T-helper 1 cell (primary cell): ENCODE data around the gene FNDC7.
A peak's percentile ranks its signal among the peaks of the same experiment; 100 is the strongest.
"Not testable (repeated sequence)": the region's sequence is repeated elsewhere in the genome, so short reads cannot be mapped to it uniquely, and the experiment has no call there.

Experiments
- DNase-seq, 5 donors: peaks; one replicate each; pipeline ENCODE4 v3.0.0-alpha.2; 2012 to 2020

FNDC7 gene

DNA sequence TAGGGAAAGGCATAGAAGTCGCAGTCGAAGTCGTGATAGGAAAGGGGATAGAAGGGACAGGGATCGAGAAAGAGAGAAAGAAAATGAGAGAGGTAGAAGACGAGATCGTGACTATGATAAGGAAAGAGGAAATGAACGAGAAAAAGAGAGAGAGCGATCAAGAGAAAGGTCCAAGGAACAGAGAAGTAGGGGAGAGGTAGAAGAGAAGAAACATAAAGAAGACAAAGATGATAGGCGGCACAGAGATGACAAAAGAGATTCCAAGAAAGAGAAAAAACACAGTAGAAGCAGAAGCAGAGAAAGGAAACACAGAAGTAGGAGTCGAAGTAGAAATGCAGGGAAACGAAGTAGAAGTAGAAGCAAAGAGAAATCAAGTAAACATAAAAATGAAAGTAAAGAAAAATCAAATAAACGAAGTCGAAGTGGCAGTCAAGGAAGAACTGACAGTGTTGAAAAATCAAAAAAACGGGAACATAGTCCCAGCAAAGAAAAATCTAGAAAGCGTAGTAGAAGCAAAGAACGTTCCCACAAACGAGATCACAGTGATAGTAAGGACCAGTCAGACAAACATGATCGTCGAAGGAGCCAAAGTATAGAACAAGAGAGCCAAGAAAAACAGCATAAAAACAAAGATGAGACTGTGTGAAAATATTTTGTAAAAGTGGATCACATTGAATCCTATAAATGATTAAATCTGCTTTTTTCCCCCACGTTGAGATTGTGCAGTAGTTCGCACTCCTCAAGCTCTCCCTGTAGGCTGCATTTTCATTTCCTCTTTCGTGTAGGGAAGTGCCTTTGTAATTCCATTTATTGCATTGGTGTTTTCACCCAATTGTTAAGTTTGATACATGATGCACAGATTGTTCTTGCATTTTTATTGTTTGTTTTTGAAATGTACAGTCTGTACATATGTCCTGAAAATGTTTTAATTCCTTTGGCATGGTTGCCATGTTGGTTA, 13.1 kb upstream of the FNDC7 start:
- DNase-seq = no peak

DNA sequence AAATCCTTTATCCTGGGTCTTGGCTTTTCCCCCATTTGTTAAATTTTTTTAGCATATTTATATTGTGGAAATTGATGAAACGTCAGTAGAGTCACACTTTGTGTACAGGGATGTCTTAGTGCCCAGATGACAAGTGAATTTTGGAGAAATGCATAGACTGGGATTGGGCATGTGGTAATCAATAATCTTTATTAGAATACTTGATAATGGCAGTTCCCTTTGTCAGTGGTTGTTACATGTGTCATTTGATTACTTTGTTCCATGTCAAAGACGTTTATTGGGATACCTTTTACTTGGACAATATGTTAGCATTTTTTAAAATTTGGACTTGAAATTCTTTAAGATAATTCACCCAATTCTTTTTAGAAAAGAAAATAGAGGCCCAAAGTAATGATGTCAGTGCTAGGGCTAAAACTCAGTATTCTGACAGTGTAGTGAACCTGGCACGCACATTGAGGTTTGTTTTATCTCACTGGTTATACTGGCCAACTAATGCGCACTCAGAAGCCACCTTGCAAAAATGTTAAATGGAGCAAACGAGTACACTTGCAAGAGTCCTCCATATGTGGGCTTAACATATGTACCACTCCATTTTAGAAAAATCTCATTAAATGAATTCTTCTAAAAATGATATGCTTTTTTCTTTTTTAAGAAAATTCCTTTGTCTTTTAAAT, 11.4 kb upstream of the FNDC7 start:
- DNase-seq = no peak

DNA sequence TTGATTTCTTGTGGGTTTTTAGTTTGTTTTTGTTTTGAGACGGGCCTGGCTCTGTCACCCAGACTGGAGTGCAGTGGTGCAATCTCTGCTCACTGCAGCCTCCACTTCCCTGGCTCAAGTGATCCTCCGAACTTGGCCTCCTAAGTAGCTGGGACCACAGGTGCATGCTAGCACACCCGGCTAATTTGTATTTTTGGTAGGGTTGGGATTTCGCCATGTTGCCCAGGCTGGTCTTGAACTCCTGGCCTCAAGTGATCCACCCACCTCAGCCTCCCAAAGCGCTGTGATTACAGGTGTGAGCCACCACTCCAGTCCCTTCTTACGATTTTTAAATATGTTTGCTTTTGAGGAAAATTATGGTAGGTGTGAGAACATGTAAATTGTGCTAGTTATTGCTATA, 10.6 kb upstream of the FNDC7 start:
- DNase-seq = not testable (repeated sequence)

DNA sequence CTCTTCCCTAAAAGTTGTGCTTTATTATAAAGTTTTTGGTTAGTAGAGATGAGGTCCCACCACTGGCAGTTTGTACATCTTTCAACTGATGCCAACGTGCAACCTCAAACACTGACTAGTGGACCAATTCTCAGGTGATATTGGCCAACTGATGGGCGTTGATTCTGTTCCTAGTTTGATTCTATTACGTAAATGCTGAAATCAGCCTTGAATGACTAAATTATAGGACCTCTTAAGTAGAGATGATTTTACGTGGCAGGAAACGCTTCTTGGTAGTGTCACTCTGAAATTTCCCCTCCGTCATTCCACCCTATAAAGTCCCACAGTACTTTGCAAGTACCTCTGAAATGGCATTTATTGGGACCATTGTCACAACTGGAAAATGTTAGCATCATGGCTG, 8.8 kb upstream of the FNDC7 start:
- peak in 2 of 5 donors; percentile 18 to 82 for DNase-seq

DNA sequence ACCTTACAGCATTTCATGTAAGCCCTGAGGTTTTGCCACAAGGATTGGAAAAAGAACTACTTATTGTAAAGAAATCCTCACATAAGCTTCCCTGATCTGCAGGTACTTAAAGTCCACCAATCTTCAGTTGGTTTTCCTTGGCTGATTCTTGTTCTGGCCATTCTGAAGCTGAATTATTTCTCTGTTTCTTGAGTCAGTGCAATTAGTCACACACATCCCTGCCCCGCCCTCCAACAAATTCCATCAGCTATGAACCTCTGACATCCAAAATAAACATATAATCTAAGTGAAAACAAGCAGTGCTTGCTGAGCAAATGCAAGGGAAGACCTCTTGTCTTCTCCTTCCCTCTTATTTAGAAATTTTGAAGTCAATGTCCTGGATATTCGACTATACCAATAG, 8.2 kb upstream of the FNDC7 start:
- no peak for DNase-seq

DNA sequence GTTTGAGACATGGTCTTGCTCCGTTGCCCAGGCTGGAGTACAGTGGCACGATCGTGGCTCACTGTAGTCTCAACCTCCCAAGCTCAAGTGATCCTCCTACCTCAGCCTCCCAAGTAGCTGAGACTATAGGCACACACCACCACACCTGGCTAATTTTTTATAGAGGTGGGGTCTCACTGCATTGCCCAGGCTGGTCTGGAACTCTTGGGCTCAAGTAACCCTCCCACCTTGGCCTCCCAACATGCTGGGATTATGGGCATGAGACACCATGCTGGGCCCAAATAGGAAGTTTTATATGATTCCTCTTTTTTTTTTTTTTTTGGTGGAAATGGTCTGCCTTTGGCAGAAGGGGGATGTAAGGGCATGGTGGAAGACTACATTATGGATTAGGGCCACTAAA, 6.1 kb upstream of the FNDC7 start:
- no peak for DNase-seq

DNA sequence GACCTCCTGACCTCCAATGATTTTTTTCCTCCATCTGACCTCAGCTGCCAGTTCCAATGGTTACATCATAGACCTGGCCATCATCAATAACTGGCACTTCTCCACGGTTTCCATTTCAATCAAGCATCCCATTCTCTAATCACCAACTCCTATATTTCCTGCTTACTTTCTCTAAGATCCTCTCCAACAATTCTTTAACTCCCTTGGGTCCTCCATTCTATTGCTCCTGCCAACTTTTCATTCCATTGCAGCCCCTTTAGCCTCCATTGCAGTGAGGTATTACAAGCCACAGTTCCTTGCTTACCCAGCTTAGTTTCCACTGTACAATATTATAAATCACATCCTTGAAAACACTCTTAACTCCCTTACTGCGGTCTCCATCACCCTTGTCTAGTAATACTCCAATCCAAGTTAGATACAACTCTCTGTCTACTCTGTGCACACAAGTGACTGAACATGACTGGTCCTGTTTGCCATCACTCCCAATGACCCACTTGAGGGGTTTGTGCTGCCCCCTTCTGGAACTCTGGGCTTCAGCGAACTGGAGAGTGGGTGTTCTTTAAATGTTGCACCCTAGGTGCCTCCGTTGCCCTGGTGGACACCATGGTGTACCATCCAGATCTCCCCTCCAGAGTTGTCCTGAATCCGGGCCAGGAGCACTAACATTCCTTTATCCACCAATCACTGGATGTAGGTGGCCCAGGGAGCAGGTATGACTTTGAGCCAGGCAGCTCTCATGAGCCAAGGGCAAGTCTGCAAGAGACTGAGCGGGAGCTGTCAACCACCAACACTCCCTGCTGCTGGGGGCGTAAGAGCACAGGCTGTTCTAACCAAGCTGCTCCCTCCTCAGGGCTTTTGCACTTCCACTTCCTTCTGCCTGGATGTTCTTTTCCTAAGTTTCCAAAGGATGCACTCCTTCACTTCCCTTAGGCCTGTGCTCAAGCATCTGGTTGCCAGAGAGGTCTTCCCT, 3.7 kb upstream of the FNDC7 start:
- peak; percentile 16 to 70 (median 40) for DNase-seq

DNA sequence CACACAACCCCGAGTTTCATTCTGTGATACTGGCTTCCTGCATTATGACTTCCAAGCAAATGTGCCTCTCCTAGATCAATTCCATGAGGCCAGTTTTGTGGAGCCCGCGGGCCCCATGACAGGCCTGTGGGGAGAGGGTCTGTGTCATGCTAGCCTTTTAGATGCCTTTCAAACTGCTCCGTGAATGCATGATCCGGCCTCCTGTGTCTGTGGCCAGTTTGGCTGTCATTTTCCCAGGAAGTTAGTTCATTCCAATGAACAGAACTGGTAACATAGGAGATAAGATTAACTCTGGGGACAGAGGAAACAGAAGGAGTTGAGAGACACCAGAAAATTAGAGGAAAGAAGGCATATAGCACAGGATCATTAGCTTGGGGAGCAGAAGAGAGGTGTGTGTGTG, 3.2 kb downstream of the FNDC7 start:
- no peak for DNase-seq

DNA sequence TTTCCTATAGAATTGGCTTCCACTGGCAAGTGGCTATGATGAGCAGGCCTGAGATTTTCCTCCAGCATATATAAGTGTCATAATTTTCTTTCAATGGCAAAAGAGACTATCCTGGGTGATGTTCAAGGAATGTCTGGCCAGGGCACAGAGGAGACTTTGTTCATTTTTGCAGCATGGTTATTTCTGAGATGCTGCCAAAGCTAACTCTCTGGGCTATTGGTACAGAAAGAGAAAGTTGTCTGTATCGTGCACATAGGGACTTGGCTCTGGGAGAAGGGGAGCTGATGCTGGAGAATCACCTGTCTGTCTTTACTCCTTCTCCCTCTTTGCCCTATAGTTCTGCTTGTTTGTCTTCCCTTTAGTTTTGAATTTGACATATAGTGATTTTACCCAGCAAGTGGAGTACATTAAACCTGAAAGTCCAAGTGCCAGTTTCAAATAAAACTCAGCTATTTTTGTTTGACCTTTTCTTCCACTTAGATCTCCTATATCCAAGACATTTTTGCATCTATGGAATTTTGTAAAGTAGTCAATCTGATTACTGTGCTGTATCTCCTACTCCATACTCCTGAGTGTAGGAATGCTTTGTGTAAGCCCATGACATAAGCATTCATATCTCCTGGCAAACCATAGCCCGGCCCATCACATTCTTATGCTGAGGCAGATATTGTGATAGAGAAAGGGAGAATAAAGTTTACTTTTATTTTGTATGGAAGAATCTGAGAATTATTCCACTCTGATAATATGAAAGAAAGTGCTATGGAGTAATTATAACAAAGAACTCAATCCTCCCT, 3.9 kb downstream of the FNDC7 start:
- no peak for DNase-seq

DNA sequence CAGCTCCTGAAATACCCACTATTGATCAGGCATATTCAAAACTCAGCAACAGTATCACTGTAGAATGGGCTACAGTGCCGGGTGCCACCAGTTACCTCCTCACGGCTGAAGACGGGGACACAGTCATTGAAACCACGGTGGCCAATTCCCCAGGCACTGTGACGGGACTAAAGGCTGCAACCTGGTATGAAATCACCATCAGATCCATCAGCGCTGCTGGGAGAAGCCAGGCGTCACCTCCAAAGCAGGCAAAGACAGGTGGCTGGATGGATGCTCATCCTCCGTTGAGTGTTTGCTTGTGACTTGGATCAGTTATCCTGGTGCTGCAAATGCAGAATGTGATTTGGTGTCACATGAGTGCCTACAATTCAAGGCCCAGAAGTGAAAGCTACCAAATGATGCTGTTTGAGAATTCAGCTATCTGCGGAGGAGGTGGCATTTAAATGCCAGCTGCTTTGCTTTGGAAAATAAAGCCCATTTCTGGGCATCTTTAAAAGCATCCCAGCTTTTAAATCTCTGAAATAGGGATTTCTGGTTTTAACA, 5.1 kb downstream of the FNDC7 start:
- no peak for DNase-seq

DNA sequence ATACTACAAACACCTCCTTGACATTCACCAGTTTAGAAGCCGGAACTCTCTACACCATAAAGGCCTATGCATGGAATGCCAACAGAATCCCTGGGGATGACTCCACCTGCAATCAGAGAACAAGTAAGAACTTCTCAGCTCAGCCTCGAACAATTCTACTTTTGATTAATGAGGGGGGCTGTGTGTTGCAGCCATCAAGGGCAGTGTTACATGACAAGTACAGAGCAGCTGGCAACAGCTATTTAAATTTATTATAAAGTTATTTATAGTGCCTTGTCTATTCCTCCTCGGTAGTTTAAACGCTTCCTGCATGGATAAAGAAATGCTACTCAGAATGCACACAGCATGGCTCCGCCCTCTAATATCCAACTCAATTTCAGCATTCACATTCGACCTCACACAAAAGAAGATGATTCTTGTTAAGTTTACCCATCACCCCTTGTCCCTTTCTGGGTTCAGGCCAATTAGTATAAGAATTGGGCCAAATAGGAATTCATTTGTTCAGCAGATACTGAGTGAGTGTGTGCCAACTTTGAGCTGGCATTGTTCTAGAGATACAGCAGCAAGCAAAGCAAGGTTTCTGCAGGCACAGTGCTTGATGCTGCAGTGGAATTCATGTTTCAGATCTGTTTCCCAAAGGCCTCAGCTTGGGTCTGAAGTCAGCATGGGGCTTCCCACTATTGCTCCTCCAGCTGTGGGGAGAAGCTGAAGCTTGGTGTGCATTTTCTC, 6.4 kb downstream of the FNDC7 start:
- DNase-seq = no peak

DNA sequence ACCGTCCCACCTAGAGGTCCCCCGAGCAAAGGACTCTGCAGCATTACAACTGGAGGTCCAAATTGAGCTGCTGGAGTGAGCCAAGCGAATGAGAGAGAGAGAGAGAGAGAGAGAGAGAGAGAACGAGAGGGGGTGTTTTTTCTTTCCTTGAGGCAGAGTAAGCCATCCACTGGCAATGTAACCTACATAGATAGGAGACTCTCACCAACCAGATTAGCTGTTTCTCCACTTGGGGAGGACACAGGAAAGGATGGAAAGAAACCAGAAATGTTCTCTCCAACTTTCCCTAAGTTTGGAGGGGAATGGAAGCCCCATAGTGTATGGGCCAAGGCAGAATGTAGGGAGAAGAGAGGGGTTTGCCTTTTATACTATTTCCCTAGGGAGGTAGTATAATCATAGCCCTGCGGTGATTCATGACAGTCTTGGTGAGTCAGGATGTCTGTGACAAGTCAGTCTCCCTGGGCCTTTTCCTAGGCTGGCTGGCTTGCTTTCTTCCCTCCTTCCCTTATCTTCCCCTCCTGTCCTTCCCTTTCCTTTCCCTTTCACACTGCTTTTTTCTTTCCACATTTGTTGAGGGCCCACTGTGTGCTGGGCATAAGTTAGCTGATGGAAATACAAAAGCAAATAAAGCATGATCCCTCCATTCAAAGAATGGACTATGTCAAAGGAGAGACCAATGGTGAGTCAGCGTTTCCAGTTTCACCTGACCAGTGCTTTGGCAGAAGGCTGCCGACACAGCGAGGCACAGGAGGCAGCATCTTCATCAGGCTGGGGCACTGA, 7.1 kb downstream of the FNDC7 start:
- no peak for DNase-seq

DNA sequence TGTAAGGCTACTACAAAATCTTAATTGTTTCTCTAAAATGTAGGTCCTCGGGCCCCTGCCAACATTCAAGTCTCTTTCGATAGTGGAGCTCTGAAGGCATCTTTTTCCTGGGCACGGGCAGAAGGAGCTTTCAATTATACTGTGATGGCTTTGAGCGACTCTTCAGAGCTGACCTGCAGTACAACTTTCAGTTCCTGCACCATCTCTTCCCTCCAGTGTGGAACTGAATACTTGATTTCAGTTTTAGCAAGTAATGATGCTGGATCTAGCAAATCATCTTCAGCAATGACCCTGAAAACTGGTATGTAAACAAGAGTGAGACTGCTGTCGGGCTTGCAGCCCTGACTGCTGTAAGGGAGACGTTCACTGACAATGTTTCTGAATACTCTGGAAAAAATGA, 9.6 kb downstream of the FNDC7 start:
- DNase-seq = no peak

DNA sequence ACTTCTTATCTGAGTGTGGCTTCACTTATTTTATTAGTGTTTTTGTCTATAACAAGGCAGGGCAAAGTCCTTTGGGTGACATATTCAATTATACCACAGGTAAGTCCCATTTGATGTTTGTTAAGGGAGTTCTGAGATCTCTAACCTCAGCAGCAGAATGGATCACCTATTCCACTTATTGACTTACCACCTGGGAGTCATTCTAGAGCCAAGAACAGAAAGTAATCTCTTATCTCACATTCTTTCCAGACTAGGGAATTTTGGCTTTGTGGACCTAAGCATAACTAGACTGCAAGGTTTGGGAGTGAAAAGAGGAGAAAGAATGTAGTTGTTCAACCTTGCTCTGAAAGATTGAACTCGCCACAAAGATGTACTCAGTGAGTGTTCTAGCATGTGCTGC, 13.2 kb downstream of the FNDC7 start:
- DNase-seq = no peak

DNA sequence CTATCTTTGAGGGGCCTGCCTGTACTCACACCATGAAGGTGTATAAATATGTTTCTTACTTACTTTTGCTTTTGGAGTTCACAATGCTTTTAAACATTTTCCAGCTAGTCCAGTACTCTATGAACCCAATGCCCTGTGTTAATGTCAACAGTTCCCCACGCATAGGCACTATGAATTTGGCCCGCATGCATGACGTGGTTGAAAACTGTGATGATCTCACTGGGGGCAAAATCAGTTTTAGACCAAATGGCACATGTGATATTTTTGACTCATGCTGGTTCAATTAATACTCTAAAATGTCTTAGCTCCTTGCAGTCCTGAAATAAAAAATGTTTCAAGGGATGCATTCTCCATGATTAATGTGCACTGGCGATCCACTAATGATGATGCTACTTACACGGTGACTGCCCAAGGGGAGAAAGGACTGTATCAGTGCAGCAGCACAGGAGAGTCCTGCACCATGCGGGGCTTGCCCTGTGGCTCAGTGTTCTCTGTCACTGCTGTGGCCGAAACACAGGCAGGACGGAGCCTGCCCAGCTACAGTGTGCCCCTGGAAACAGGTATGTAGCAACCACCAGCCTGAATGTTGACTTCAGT, 15.7 kb downstream of the FNDC7 start:
- no peak for DNase-seq

DNA sequence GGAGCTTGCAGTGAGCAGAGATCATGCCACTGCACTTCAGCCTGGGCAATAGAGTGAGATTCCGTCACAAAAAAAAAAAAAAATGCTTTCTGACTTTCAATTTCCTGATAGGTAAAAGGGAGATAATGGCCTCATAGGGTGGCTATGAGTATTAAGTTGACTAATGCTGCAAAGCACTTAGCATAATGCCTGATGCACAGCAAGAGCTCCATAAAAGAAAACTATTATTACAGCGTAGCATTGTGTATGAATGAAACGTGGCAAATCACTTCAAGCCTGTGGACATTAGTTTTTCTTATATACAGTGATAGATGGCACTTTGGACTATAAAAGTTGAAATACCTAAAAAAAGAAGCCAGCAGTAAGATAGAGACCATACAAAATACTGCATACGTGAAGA, 16.8 kb downstream of the FNDC7 start:
- DNase-seq = no peak

DNA sequence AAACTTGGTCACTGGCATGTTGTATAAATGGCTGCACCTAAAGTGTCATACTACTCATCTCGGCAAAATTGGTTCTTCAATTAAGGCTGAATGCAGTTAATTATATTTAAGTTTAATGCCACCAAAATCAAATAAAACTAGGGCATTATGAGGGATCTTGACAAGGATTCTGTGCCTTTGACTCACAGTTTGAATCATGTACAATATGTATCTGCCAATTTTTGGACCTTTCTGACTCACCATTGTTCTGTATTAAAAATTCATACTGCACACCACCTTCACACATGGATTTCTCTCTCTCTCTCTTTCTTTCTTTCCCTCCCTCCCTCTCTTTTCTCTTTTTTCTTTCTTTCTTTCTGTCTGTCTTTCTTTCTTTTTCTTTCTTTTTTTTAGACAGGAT, 19.7 kb downstream of the FNDC7 start:
- no peak for DNase-seq

DNA sequence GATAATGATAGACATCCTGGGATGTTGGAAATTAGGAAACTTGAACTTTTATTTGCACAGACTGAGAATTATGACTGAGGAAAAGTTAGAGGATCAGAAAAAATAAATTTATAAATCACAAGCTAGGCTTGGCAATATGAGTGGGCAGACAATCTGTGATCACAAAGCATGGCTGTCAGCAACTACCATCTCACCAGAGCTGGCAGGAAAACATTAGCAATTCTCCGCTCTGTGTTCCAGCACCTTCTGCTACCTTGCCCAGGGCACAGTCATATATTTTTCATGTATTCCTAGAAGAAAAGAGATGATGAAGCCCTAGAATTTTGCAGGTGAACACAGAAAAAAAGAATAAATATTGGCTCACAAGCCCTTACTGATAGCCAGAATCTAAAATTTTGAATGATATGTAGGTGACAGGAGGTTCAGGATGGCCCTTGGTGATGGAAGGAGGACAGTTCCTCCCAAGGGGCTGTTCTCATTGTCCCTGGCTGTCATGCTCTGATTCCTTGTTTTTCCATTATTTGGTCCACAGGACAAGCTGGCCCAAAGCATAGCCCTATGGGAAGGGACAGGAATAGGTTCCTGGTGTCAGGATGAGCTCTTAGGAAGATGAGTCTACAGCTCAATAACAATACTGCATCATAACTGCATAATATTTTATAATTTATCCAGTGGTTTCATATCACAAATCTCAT, 21.6 kb downstream of the FNDC7 start:
- no peak for DNase-seq

DNA sequence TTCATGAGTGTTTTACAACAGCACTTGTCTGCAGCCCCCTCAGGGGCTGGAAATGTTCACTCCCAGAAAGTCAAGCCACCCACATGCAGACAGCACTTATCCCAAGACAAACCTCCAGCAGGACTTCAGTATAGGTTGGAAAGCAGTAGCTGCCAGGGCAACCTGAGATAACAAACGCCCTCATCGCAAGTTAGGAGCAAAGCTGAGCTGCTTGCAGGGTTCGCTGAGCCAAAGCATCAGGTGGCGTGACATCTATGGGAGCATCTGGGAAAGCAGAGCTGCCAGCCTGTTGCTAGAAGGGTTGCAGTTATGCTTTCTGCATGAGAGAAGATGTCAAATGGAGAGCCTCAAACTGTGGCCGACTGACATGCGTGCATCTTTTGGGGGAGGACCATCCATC, 29.5 kb downstream of the FNDC7 start:
- no peak for DNase-seq
